Measurements from ENCODE around the gene KNDC1. TPM values are rescaled to one million over a fixed set of nuclear protein-coding genes. Genes with fewer than 3 reads are reported as not detected.

The KNDC1 gene
- total and polyA plus RNA-seq, 10 of the 15 experiments (the other 5 are each of a cell fraction or from before 2014, with no cell fraction given), result 0.03 to 0.11 (median 0.05) TPM; not detected in 7

GRCh38 chr10:133168617-133169031 lies 8.6 kb downstream of the KNDC1 start:
- ChIA-PET RAD21 (ENCODE audit: unreplicated experiment) (no interaction called here), SMC1A (ENCODE audit: uncharacterized antibody, unreplicated experiment) (no interaction called here), CTCF (no interaction called here), POLR2A (no interaction called here)
- TF ChIP-seq ZNF622 (IDR thresholded peaks at IDR 0.05) (no peak), REST (IDR thresholded peaks at IDR 0.05; ENCODE audit: low read depth, low read length) (no peak), BCL11A (IDR thresholded peaks at IDR 0.05; ENCODE audit: low read depth, low read length) (no peak), TARDBP (IDR thresholded peaks at IDR 0.05; ENCODE audit: borderline replicate concordance) (no peak), GATAD2B (conservative IDR thresholded peaks at IDR 0.05; ENCODE audit: low read depth) (no peak), EZH2 (IDR thresholded peaks at IDR 0.05; ENCODE audit: borderline replicate concordance, control insufficient read depth, low read depth, low read length) (no peak), RBBP5 (conservative IDR thresholded peaks at IDR 0.05) (no peak), ESRRA (IDR thresholded peaks at IDR 0.05; ENCODE audit: low read length) (no peak), HDAC2 (IDR thresholded peaks at IDR 0.05) (no peak)
- Histone ChIP-seq H3K79me2 (ENCODE audit: control insufficient read depth, insufficient read depth, low read length) (no peaks in the 10 kb centered on the region), H3K36me3 (ENCODE audit: control insufficient read depth in 2 of 2, insufficient read depth in 2 of 2, low read length in 1 of 2) (no peaks in the 10 kb centered on the region), H4K20me1 (ENCODE audit: control insufficient read depth, insufficient read depth) (no peaks in the 10 kb centered on the region), H3K4me2 (ENCODE audit: control insufficient read depth, insufficient read depth) (no peak overlapping the region), H3K27me3 (replicated peaks in 1 of 2; ENCODE audit: control insufficient read depth in 2 of 2, insufficient read depth in 2 of 2, low read length in 1 of 2) (no peaks in the 10 kb centered on the region), H3K9ac (ENCODE audit: control insufficient read depth, insufficient read depth, low read length) (no peak overlapping the region), H3K4me1 (ENCODE audit: control insufficient read depth, insufficient read depth, low read length) (no peaks in the 10 kb centered on the region), H2AFZ (ENCODE audit: control insufficient read depth, low read depth, low read length) (no peak overlapping the region), H3K27ac (ENCODE audit: control insufficient read depth, insufficient read depth) (no peak overlapping the region), H3K4me3 (no peak overlapping the region), H3K9me3 (replicated peaks; ENCODE audit: control insufficient read depth, insufficient read depth, low read length) (no peaks in the 10 kb centered on the region; the same call in 2 of the 3 replicates)
- FAIRE-seq (no peak), ATAC-seq (no peak), DNase-seq (ENCODE audit: low read depth, low spot score) (no peak)
- no TSS peak for BruUV-seq (replicated peaks)
- 32% methylated on average over 13 of the region's 14 CpGs for whole genome bisulfite sequencing (ENCODE audit: insufficient coverage, insufficient replicate concordance, low lambda C conversion rate, missing lambda C conversion rate)
- in situ Hi-C loops (cut with MboI) (no loop called here), intact Hi-C loops (cut with micrococcal nuclease; ENCODE audit: unreplicated experiment) (no loop called here)
